GM13977 (cell line): ENCODE results near the gene XRCC3.

Experiments
- DNase-seq: peaks from one replicate; pipeline ENCODE4 v3.0.0; 2012; ENCODE audit warnings: low spot score
- CTCF ChIP-seq: IDR thresholded peaks from 2 replicates; pipeline ENCODE4 v1.5.1; 2012; ENCODE audit warnings: mild to moderate bottlenecking, control low read depth; ENCODE audit not compliant: insufficient read depth; ENCODE audit errors: extremely low read depth, missing control alignments
- in situ Hi-C: fragments of 300-500 bp; cut with MboI; formaldehyde crosslinking; loops from one replicate; pipeline ENCODE4 v1.12.0; 2022; ENCODE audit warnings: low sequenced_read_pairs, low pct_unique_long_range_greater_than_20kb, mixed read lengths, inconsistent platforms; ENCODE audit not compliant: unreplicated experiment

Gene XRCC3

GRCh38 chr14:103744621-103745395 is 29.6 kb upstream of the XRCC3 start:
- no peak for TF ChIP-seq CTCF
- no peak for DNase-seq
- in situ Hi-C loops = no loop called here

- TF ChIP-seq CTCF = no peak
- in situ Hi-C loops = no loop called here
- DNase-seq = no peak
Observed at GRCh38 chr14:103743691-103744090, 28.4 kb upstream of the XRCC3 start.

GRCh38 chr14:103742499-103743255 is 27.4 kb upstream of the XRCC3 start:
- TF ChIP-seq CTCF = no peak
- no peak for DNase-seq
- in situ Hi-C loops = no loop called here

- no peak for TF ChIP-seq CTCF
- DNase-seq = no peak
- in situ Hi-C loops = no loop called here
Observed at GRCh38 chr14:103741876-103742275, 26.6 kb upstream of the XRCC3 start.

- DNase-seq = no peak
- in situ Hi-C loops = no loop called here
Observed at GRCh38 chr14:103740991-103741689, 25.9 kb upstream of the XRCC3 start.

More at GRCh38 chr14:103740991-103741689, 25.9 kb upstream of the XRCC3 start:
- TF ChIP-seq CTCF = no peak
